GM12865 (cell line): ENCODE data around the gene MDM4.

Source experiments
- DNase-seq: peaks from one replicate; pipeline ENCODE4 v3.0.0; 2010; ENCODE audit warnings: low read depth
- H3K4me3 ChIP-seq: 2 replicates; pipeline ENCODE4 v1.5.1; 2011; ENCODE audit warnings: mild to moderate bottlenecking, low read depth, low read length, control low read depth
- TF ChIP-seq, protein P1 (sequence below): IDR thresholded peaks from 2 replicates; pipeline ENCODE4 v1.5.1; 2011; ENCODE audit warnings: low read length, control low read depth, low read depth, inconsistent platforms; ENCODE audit not compliant: insufficient read depth; ENCODE audit errors: missing control alignments

MDM4 gene

DNA sequence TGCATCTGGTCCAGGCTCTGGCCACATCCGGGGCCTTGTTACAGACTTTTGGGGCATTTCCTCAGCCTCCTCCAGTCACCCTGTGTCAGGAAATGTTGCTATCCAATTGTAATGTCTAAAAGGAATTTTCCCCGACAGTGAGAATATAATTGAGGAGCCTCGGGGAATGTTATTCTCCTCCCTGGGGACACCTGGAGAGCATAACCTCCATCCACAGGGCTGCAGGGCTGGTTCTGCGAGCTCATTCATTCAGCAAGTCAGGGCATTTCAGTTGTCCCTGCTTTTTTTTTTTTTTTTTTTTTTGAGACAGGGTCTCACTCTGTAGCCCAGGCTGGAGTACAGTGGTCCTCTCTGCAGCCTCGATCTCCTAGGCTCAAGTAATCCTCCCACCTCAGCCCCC lies 72.6 kb downstream of the MDM4 start:
- TF ChIP-seq, protein P1, sequence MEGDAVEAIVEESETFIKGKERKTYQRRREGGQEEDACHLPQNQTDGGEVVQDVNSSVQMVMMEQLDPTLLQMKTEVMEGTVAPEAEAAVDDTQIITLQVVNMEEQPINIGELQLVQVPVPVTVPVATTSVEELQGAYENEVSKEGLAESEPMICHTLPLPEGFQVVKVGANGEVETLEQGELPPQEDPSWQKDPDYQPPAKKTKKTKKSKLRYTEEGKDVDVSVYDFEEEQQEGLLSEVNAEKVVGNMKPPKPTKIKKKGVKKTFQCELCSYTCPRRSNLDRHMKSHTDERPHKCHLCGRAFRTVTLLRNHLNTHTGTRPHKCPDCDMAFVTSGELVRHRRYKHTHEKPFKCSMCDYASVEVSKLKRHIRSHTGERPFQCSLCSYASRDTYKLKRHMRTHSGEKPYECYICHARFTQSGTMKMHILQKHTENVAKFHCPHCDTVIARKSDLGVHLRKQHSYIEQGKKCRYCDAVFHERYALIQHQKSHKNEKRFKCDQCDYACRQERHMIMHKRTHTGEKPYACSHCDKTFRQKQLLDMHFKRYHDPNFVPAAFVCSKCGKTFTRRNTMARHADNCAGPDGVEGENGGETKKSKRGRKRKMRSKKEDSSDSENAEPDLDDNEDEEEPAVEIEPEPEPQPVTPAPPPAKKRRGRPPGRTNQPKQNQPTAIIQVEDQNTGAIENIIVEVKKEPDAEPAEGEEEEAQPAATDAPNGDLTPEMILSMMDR, result no peak
- no peak overlapping the region for H3K4me3 ChIP-seq
- no peak for DNase-seq

- no peak for DNase-seq
- no peak overlapping the region for H3K4me3 ChIP-seq
- TF ChIP-seq, protein P1, result no peak
These were observed 73.3 kb downstream of the MDM4 start for GRCh38 chr1:204589409-204590038.

DNA sequence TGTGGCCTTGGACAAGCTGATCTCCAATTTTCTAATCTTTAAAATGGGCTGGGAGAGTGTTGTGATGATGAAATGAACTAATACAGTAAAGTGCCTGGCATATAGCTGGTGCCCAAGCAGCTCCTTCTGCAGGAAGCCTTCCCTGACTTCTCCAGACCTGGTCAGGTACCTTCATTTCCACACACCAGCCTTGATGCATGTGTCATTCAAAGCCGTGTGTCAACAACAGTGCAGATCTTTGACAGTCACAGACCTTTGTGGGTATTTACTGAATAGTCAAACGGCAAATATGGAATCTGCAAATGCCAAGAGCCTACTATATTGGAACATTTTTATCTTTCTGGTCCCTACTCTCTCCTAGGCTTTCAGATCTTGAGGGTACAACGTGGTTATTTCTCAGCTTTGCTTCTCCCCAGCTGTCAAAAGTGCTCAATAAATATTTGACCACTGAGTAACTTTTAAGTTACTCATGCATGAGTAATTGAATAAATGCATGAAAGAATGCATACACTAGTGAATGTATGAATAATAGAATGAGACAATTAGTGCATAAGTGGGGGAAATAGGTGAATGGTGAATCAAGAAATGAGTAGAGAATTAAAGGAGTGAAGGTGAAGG lies 75.4 kb downstream of the MDM4 start:
- TF ChIP-seq, protein P1, result no peak
- no peak for DNase-seq
- H3K4me3 ChIP-seq, result no peak overlapping the region

GRCh38 chr1:204592246-204592948 lies 76.2 kb downstream of the MDM4 start:
- TF ChIP-seq, protein P1, result no peak
- no peak for DNase-seq
- H3K4me3 ChIP-seq, result no peak overlapping the region

- no peak overlapping the region for H3K4me3 ChIP-seq
- no peak for DNase-seq
- TF ChIP-seq, protein P1, result no peak
These were observed 82.2 kb downstream of the MDM4 start for GRCh38 chr1:204598319-204598969.

GRCh38 chr1:204599098-204599497 lies 82.9 kb downstream of the MDM4 start:
- H3K4me3 ChIP-seq, result no peak overlapping the region
- no peak for DNase-seq
- TF ChIP-seq, protein P1, result no peak
